ENCODE data around the gene SNX2. TPM values are rescaled to one million over a fixed set of nuclear protein-coding genes. Genes with fewer than 3 reads are reported as not detected.
A peak's percentile ranks its signal among the peaks of the same experiment; 100 is the strongest.

SNX2 gene
- total RNA-seq, 2 donors from 2014 or later = 69.7 to 82.8 TPM

GRCh38 chr5:122751293-122751782 lies 23.5 kb upstream of the SNX2 start:
- no peaks in the 10 kb centered on the region for H3K9me3 ChIP-seq
- H3K4me3 ChIP-seq = no peak overlapping the region
- no peaks in the 10 kb centered on the region for H3K36me3 ChIP-seq
- TF ChIP-seq CTCF (IDR thresholded peaks at IDR 0.05) = no peak
- ATAC-seq (ENCODE audit: insufficient number of reproducible peaks, low FRiP score, low read depth) (peak; percentile 40), DNase-seq (ENCODE audit: low spot score) (no peak)
- H3K27ac ChIP-seq = no peak overlapping the region
- H3K4me1 ChIP-seq (ENCODE audit: control insufficient read depth in 1 of 2, low read depth in 2 of 2) = peaks cover 3 to 11% of the 10 kb centered on the region in 2 donors
- no peaks in the 10 kb centered on the region for H3K27me3 ChIP-seq (replicated peaks; ENCODE audit: insufficient read depth)

- TF ChIP-seq CTCF (IDR thresholded peaks at IDR 0.05) = no peak
- Histone ChIP-seq H3K4me3 (no peak overlapping the region), H3K36me3 (no peaks in the 10 kb centered on the region), H3K9me3 (no peaks in the 10 kb centered on the region), H3K4me1 (ENCODE audit: control insufficient read depth in 1 of 2, low read depth in 2 of 2) (peaks cover 7 to 11% of the 10 kb centered on the region in 2 donors), H3K27me3 (replicated peaks; ENCODE audit: insufficient read depth) (no peaks in the 10 kb centered on the region), H3K27ac (no peak overlapping the region)
- no peak for DNase-seq (ENCODE audit: low spot score)
- ATAC-seq (ENCODE audit: insufficient number of reproducible peaks, low FRiP score, low read depth) = no peak
Observed at GRCh38 chr5:122753500-122753899, 21.4 kb upstream of the SNX2 start.

- H3K27me3 ChIP-seq (replicated peaks; ENCODE audit: insufficient read depth) = no peaks in the 10 kb centered on the region
- no peak for ATAC-seq (ENCODE audit: insufficient number of reproducible peaks, low FRiP score, low read depth)
- H3K4me1 ChIP-seq (ENCODE audit: control insufficient read depth in 1 of 2, low read depth in 2 of 2) = peaks cover 6 to 7% of the 10 kb centered on the region in 2 donors
- no peak overlapping the region for H3K4me3 ChIP-seq
- no peak overlapping the region for H3K27ac ChIP-seq
- H3K9me3 ChIP-seq = no peaks in the 10 kb centered on the region
- no peaks in the 10 kb centered on the region for H3K36me3 ChIP-seq
- DNase-seq (ENCODE audit: low spot score) = no peak
- no peak for TF ChIP-seq CTCF (IDR thresholded peaks at IDR 0.05)
Observed at GRCh38 chr5:122755783-122756182, 19.1 kb upstream of the SNX2 start.

- Histone ChIP-seq H3K4me3 (no peak overlapping the region), H3K4me1 (ENCODE audit: control insufficient read depth in 1 of 2, low read depth in 2 of 2) (peaks cover 6 to 7% of the 10 kb centered on the region in 2 donors), H3K27me3 (replicated peaks; ENCODE audit: insufficient read depth) (no peaks in the 10 kb centered on the region), H3K9me3 (no peaks in the 10 kb centered on the region), H3K36me3 (no peaks in the 10 kb centered on the region), H3K27ac (no peak overlapping the region)
- ATAC-seq (ENCODE audit: insufficient number of reproducible peaks, low FRiP score, low read depth) (no peak), DNase-seq (ENCODE audit: low spot score) (no peak)
- no peak for TF ChIP-seq CTCF (IDR thresholded peaks at IDR 0.05)
Observed at GRCh38 chr5:122756264-122756911, 18.5 kb upstream of the SNX2 start.

- H3K36me3 ChIP-seq = no peaks in the 10 kb centered on the region
- H3K4me3 ChIP-seq = no peak overlapping the region
- H3K9me3 ChIP-seq = no peaks in the 10 kb centered on the region
- H3K27me3 ChIP-seq (replicated peaks; ENCODE audit: insufficient read depth) = no peaks in the 10 kb centered on the region
- ATAC-seq (ENCODE audit: insufficient number of reproducible peaks, low FRiP score, low read depth) (no peak), DNase-seq (ENCODE audit: low spot score) (no peak)
- H3K27ac ChIP-seq = no peak overlapping the region
- no peak for TF ChIP-seq CTCF (IDR thresholded peaks at IDR 0.05)
- peaks cover 6 to 7% of the 10 kb centered on the region in 2 donors for H3K4me1 ChIP-seq (ENCODE audit: control insufficient read depth in 1 of 2, low read depth in 2 of 2)
Observed at GRCh38 chr5:122757285-122757684, 17.6 kb upstream of the SNX2 start.

Measured in thoracic aorta (tissue), 2 donors.